Activated gamma-delta T cell (primary cell): ENCODE measurements around the gene PQBP1.
"Not testable (repeated sequence)": the region's sequence is repeated elsewhere in the genome, so short reads cannot be mapped to it uniquely, and the experiment has no call there.

Experiments used
- DNase-seq: peaks from one replicate; lab custom pipeline; 2025; lab: John Stamatoyannopoulos, UW
- total RNA-seq, 2 donors: gene quantifications; one replicate each; lab custom pipeline; 2026; lab: John Stamatoyannopoulos, UW

PQBP1 gene, protein sequence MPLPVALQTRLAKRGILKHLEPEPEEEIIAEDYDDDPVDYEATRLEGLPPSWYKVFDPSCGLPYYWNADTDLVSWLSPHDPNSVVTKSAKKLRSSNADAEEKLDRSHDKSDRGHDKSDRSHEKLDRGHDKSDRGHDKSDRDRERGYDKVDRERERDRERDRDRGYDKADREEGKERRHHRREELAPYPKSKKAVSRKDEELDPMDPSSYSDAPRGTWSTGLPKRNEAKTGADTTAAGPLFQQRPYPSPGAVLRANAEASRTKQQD
- total RNA-seq, result 35.8 to 43.2 reads per million in 2 donors

DNA sequence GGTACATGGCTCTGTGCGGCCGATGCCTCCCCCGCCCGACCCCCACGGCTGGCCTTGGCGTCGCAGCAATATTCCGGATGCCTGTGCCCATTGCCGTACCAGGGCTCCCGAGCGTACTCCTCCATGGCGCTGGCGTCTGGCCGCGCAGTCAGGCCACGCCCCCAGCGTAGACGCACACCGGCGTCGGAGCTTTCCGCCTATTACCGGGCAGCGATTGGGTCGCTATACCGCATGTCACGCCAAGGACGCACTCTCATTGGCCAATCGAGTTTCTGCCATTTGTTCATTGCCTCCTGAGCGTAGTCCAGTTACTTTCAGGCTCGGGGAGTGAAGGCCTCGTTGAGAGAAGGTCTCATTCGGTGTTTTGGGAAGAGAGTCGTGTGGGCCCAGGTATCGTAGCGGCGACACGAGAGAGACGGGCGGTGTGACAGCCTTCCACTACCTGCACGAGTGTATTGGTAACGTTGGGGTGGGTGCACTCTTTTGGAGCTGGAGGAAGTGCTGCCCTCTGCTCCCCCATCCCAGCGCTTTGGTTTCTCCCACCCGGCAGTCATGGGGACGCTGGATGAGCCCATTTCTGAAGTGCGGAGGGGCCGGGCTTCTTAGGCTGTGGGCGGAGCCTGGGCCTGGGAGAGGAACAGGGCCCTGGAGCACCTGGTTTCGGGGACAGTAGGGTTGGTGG is at the start of gene PQBP1, which contains the start of gene TIMM17B:
Gene PQBP1, plus strand, starts transcription at position 306 of the 682 bp plus-strand sequence. CDS start 580 bp downstream, outside the sequence.
Gene TIMM17B, minus strand, starts transcription at position 144 of the 682 bp plus-strand sequence. Its CDS starts 19 bp downstream, at position 125.
- peak; percentile 66 for DNase-seq

DNA sequence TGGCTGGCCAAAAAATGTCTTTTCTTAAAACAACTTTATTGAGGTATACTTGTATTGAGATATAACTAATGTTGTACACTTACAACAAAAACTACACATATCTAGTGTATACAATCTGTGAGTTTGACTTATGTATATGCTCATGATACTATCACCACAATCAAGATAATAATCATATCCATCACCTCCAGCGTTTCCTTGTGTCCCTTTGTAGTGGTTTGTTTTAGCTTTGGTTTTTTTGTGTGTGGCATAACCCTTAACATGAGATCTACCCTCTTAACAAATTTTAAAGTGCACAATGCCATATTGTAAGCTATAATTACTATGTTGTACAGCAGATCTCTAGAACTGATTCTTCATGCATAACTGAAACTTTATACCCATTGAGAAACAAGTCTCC is 48.9 kb upstream of the PQBP1 start:
- no peak for DNase-seq

DNA sequence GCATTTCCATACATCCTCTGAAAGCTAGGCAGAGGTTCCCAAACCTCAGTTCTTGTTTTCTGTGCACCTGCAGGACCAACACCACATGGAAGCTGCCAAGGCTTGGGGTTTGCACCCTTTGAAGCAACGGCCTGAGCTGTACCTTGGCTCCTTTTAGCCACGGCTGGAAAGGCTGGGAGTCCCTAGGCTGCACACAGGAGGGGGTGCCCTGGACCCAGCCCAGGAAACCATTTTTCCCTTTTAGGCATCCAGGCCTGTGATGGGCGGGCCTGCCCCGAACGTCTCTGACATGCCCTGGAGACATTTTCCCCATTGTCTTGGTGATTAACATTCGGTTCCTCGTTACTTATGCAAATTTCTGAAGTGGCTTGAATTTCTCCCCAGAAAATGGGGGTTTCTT is 44.9 kb upstream of the PQBP1 start:
- no peak for DNase-seq

DNA sequence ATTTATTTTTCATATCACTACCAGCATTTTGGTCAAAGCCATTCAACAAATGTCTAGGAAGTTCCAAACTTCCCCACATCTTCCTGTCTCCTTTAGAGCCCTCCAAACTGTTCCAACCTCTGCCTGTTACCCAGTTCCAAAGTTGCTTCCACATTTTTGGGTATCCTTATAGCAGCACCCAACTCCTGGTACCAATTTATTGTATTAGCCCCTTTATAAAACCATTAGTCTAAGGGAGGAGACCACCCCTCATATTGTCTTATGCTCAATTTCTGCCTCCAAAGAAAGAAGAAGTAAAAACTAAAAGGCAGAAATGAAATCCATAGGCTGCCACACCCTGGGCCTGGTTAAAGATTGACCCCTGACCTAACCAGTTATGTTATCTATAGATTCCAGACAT is 44.2 kb upstream of the PQBP1 start:
- not testable (repeated sequence) for DNase-seq

DNA sequence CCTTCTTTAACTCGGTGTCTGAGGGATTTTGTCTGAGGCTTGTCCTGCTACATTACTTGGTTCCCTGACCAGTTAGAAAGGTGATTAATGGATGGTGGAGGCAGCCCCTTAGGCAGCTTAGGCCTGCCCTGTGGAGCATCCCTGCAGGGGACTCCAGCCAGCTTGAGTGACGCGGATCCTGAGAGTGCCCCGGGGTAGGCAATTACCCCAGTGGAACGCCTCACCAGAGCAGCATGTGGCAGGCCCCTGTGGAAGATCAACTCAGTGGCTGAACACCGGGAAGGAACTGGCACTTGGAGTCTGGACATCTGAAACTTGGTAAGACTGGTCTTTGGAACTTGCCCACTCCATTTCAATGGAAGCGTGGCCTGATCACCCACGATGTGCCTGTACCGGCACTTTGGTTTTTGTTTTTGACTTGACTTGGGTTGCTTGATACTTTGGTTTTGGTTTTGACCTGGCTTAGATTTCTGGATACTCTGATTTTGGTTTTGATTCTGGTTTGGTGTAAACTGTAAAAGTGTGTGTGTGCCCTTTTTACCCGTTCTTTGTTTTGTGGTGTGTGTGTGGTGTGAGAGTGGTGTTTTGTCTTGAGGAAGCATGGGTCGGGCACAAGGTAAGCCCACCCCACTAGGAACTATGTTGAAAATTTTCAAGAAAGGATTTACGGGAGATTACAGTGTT is 43.5 kb upstream of the PQBP1 start:
- not testable (repeated sequence) for DNase-seq

DNA sequence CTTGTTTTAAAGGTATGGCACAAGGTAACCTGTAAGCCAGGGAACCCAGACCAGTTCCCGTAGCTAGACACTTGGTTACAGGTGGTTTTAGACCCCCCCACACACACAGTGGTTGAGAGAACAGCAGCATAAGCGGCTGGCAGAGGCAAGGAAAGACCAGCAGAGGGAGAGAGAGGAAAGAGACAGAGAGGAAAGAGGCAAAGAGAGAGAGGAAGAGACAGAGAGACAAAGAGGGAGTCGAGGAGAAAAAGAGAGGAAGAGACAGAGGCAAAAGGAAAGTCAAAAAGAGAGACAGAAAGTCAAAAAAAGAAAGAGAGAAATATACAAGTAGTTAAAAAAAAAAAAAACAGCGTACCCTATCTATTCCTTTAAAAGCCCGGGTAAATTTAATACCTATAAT is 42.8 kb upstream of the PQBP1 start:
- no peak for DNase-seq

DNA sequence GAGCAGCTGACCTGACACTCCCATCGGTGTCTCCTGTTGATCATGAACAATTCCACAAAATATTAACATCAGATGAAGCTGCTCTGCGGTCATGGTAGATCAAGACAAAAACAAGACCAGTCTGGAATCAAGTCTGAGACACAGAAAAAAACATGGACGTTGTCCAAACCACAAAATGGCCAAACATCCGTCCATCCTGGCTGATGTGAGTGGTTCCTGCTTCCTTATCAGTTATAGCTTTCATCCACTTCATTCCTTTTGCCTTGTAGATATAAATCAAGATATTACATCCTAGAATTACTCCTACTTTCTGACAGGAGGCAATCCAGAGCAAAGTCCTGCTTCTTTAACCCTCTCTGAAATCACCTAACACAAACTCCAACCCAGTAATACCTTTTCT is 33.5 kb upstream of the PQBP1 start:
- no peak for DNase-seq

DNA sequence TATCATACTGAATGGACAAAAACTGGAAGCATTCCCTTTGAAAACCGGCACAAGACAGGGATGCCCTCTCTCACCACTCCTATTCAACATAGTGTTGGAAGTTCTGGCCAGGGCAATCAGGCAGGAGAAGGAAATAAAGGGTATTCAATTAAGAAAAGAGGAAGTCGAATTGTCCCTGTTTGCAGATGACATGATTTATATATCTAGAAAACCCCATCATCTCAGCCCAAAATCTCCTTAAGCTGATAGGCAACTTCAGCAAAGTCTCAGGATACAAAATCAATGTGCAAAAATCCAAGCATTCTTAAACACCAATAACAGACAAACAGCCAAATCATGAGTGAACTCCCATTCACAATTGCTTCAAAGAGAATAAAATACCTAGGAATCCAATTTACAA is 25.7 kb upstream of the PQBP1 start:
- not testable (repeated sequence) for DNase-seq

DNA sequence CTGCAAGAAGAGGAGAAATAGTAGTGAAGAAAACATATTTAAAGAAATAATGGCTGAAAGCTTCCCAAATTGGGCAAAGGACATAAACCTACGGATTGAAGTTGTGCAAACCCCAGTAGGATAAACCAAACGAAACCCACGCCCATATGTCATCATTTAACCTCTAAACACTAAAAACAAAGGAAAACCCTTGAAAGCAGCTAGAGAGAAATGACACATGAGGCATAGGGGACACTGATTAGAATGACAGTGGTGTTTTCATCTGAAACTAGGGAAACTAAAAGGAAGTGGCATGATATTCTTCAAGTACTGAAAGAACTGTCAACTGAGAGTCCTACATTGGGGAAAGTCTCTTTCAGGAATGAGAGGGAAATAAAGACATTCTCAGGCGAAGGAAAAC is 20.8 kb upstream of the PQBP1 start:
- not testable (repeated sequence) for DNase-seq

DNA sequence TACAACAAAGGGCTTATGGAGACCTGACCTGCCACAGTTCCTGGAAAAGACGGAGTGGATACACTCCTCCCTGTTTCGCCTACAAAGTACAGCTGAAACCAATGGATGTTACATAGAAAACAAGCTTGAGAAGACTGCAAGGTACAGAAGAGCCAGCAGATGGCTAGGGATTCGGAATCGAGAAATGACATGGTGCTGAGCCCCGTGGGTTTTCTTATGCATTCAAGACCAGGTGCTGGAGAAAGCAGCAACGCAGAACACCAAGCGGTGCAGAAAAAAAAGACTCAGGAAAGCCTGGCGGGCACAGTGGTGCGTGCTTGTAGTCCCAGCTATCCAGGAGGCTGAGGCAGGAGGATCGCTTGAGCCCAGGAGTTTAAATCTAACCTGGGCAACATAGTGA is 14.0 kb upstream of the PQBP1 start:
- DNase-seq, result no peak

DNA sequence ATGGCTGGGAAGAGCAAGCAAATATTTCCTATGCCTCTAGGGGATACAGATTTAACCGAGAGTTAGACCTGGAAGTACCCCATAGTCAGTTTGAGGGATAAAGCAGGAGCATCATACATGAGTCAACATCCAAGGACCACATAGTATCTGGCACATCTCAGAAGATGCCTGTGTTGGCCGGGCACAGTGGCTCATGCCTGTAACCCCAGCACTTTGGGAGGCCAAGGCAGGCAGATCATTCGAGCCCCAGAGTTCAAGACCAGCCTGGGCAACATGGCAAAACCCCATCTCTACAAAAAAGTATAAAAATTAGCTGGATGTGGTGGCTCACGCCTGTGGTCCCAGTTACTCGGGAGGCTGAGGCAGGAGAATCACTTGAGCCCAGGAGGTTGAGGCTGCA is 11.1 kb upstream of the PQBP1 start:
- DNase-seq, result not testable (repeated sequence)

DNA sequence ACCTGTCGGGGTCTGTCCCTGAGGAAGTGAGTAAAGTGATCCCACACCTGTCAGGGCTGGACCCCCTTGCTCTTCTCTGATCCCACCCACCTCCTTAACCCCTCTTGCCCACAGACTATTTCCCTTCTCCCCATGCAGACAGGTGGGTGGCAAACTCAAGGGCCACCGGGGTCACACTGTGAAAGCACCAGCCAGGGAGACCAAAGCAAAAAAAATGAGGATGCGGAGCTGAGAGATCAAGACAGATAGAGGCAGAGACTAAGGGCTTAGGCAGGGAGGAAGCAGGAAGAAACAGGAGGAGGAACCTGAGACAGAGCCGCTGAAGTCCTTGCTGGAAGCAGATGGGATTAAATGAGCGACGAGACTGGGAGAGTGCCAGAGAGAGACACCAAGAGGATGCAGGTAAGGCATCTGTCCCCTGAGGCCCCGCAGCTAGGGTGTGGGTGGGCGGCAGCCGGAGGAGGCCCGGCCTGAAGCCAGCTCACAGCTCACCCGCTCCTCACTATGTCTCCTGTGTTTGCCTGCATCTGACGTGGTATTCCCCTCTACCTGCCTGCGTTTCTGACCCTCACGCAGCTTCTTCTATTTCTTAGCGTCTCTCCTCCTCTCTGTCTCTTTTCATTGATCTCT is 7.3 kb upstream of the PQBP1 start:
- no peak for DNase-seq

DNA sequence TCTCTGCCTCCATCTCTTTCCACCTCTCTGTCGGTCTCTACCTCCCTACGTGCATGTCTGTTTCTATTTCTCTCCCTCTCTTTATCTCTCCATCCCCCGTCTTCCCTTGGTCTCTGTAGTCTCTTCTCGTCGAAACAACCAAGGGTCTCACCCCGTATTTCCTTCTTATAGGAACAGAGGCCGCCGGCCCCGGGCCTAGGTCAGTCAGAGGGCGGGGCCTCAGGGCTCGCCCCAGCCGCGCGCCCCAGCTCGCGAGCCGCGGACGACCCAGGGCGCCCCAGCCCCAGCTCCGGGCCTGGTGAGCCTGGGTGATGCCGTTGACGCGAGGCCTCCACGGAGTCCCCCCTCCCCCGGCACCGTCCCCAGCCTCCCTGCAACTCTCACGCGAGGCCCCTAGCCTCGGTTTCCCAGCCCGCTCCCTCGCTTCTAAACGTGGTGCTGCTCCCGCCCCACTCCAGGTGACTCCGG is 6.8 kb upstream of the PQBP1 start:
- no peak for DNase-seq

DNA sequence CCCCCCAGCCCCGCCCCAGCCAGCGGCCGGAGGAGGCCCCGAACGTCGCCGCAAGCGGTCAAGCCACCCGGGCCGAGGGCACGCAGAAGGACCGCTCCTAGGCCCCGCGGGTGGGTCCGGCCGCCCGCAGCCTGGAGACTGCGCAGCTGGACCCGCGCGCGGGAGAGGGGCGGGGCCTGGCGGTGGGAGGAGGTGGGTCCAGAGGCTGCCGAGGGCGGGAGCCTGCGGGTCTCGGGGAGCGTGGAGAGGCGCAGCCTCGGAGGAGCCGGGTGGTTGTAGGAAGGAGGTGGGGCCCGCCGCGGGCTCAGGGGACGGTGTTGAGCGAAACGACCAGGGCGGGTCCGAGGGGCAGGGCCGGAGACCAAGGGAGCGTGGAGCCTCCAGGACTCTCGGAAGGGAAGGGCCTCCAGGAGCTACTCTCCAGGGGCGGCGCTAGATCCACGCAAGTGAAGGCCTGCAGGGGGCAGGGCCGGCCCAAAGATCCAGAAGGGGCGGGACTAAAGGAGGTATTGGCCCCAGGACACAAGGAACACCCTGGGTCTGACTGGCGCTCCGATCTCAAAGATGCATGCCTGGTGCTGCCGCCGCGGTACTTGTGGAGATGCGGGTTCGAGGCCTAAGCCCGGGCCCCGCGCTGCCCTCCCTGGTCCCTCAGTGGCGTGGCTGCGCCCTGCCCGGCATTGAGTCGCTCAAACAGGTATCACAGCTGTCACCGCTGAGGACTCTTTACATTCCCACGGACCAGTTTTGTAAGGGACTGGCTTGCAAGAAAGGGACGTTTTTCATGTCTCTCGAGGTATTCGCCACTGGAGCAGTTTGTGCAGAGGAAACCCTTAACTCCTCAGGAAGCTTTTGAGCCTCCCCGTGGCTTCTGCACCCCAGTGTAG is 6.1 kb upstream of the PQBP1 start:
- peak; percentile 49 for DNase-seq

DNA sequence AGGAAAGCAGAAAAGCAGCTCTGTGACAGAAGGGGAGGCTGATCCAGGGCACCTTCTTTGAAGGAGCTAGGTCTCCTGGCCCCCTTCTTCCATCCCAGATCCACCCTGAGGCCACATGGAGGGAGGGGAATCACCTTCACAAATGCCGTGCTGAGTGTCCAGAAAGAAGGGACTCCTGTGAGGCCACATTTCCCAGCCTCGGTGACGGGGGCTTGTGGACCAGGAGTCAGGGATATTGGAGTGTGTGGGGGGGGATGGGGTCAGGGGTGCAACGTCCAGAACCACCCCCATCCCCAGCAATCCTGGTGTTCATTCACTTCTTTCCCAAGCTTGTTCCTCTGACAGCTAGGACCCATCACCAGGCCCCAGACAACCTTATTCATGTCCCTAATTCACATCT is 4.8 kb upstream of the PQBP1 start:
- no peak for DNase-seq

DNA sequence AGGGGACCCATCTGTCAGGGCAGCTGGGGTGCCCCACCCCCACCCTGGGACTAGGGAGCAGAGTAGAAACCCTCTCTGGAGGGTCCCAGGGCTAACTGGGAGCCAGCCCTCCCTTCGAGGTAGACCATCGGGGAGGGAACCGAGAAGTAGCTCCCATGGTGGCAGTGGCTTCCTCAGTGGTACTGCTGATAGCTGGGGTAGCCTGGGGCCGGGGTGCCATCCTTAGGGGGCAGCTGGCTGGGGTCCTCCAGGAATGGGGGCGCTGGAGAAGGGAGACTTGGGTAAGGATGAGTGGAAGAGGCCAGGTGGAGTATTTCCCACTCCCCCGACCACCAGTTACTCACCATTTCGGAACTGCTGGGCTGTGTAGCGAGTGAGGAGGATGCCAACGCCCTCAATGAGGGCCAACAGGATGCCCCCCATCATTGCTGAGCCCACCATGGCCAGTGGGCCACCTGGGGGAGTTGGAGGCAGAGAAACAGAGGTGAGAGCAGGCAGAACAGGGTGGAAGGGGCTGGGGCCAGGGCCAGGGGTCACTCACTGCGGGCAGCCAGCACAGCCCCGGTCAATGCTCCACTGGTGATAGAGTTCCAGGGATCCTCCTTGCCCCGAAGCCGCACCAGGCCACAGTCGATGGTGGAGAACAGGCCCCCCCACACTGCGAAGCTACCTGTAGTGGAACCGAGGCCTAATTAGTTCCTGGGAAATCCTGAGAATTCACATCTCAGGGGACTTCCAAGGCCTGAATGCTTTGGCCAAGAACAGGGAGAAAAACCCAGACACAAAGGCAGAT is 4.0 kb upstream of the PQBP1 start:
- DNase-seq, result no peak

DNA sequence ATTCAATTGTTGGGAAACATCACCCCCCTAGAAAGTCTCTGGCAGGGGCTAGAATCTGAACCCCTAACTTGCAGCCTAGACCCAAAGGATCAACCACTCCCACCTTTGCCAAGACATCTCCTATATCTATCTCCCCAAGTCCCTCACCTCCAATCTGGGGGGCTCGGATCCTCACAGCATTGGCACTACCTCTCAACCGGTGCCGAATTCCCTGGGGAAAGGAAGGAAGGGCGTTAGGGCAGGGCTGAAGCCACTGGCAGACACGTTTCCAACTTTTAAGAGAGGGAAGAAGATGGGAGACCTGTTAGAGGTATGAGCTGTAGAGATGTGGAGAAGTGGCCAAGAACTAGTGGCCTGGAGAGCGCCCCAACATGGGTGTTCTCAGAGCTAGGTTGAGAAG is 2.8 kb upstream of the PQBP1 start:
- DNase-seq, result no peak

DNA sequence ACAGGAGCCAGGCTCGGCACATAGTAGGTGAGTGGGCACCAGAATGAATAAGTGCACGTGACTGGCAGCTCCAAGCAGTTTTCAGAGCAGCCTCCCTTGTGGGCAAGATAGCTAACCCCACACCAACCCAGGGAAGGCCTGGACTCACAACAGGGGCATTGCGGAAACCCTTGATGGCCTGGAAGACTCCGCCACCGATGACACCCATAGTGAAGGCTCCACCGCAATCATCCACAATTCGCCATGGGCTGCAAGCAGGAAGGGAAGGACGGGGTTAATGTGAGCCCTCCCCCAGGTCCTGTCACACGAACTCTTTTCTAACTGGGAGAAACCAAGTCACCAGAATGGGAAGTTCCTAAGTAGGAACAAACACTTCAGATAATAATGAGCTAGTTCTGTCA is 1.1 kb upstream of the PQBP1 start:
- no peak for DNase-seq

DNA sequence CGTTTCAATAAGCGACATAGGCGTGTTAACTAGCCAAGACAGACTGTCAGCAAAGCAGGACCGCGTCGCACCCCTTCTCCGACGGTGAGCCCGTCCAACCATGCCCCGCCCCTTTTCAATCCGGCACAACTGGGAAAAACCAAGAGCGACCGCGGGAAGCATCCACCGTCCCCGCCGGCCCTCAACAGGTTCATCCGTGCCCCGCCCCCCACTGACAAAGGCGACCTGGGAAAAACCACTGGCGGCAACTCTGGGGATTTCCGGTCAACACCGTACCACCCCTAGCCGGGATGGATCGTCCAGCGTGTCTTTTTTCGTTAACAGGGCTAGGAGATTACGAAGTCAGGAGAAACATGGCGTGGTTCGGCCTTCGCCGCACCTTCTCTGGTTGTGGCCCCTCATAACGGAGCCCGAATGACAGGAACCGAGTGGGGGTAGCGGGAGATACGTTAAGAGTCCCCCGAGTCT is 539 bp upstream of the PQBP1 start:
- DNase-seq, result peak; percentile 34

DNA sequence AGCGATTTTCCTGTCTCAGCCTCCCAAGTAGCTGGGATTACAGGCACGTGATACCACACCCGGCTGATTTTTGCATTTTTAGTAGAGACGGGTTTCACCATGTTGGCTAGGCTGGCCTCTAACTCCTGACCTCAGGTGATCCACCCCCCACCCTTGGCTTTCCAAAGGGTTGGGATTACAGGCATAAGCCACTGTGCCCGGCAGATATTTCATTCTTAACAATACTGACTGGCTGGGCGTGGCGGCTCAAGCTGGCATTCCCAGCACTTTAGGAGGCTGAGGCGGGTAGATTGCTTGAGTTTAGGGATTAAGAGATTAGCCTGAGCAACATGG is 1.3 kb downstream of the PQBP1 start:
- no peak for DNase-seq
